ENCODE measurements around the gene SEMA3D.
"Not testable (repeated sequence)": the region's sequence is repeated elsewhere in the genome, so short reads cannot be mapped to it uniquely, and the experiment has no call there.

Gene SEMA3D

GRCh38 chr7:85023066-85023712 lies 163.7 kb downstream of the SEMA3D start:
- DNase-seq: peak; percentile 16 to 20

DNA sequence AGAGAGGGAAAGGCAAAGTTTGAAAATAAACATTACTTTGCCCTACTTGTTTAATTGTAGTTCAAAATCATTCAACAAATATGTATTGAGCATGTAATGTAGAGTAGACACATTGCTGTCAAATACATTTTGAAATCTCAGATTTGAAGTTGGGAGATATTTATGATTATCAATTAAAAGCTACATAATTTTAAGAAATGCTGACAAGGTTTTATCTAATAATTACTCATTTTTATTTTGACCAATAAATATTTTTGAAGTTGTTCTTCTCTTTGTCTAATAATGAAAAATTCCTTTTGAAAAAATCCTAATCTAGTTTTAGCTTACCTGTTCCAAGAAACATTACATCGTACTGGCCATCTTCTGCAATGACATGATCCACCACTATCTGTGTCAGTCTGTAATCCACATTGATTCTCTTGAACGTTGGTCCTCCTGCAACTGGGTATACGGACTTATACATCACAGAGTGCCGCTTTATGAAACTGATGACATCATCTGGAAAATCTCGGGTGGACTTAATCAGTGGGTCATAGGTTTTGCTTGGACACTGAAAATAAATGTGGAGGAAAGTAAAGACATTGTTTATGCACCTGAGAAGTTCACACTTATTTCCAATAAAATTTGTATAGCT lies 164.7 kb downstream of the SEMA3D start:
- no peak for DNase-seq

GRCh38 chr7:85021101-85021704 lies 165.7 kb downstream of the SEMA3D start:
- no peak for DNase-seq

- no peak for DNase-seq
These were observed 167.1 kb downstream of the SEMA3D start for GRCh38 chr7:85019778-85020177.

- DNase-seq: no peak
These were observed 167.7 kb downstream of the SEMA3D start for GRCh38 chr7:85019176-85019575.

DNA sequence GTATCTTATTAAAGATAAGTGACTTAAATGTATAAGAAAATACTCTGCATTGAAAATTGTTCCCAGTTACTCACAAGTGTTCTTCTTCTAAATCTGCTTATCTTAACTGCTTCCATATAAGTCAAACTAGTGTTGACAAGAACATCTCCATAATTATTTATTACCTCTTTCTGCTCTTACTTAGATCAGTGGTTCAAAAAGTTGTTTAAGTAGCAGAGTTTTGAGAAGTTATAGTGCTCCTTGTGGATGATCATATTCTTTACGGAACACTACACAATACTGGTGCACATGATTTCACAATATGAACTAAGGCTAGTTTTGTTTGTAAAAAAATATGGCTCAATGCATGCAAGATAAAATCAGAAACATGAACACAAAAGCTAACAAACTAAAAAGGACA lies 168.4 kb downstream of the SEMA3D start:
- no peak for DNase-seq

GRCh38 chr7:85016286-85016685 lies 170.6 kb downstream of the SEMA3D start:
- no peak for DNase-seq

- DNase-seq: no peak
These were observed 171.8 kb downstream of the SEMA3D start for GRCh38 chr7:85014936-85015660.

DNA sequence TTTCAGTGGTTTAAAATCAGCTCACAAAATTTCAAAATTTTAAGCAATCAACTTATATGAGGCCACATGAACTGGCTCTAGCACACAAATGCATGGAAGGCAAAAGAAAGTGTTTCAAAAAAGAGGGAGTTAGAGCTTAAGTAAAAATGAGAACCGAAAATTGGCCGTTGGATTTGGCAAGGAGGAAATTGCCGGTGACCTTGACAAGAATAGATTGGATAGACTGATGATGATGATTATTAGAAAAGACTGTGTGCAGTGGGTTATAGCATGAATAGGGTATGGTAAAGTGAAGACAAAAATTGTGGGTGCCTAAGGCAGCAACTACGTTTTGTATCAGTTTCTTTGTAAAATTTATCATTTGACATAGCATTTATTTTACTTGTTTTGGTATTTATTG lies 175.7 kb downstream of the SEMA3D start:
- no peak for DNase-seq

GRCh38 chr7:85010306-85010705 lies 176.6 kb downstream of the SEMA3D start:
- no peak for DNase-seq

DNA sequence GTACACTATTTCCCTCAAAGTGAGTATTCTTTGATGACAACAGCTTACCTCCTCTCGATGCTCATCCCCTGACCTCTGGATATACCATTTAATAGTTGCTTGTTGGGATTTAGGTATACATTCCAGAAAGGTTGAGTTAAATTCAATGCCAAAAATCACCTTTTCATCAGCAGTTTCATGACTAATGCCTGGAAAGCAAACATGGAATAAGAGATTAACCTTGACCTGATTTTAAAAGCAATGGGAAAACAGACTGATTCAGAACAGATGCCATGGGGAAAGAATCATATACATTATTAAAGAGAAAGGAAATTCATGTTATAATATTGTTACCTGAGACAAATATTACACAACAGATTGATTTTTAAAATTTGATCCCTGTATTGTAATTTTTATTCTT lies 180.1 kb downstream of the SEMA3D start:
- no peak for DNase-seq

GRCh38 chr7:85004402-85004801 lies 182.5 kb downstream of the SEMA3D start:
- no peak for DNase-seq

- no peak for DNase-seq
These were observed 185.1 kb downstream of the SEMA3D start for GRCh38 chr7:85001495-85002345.

DNA sequence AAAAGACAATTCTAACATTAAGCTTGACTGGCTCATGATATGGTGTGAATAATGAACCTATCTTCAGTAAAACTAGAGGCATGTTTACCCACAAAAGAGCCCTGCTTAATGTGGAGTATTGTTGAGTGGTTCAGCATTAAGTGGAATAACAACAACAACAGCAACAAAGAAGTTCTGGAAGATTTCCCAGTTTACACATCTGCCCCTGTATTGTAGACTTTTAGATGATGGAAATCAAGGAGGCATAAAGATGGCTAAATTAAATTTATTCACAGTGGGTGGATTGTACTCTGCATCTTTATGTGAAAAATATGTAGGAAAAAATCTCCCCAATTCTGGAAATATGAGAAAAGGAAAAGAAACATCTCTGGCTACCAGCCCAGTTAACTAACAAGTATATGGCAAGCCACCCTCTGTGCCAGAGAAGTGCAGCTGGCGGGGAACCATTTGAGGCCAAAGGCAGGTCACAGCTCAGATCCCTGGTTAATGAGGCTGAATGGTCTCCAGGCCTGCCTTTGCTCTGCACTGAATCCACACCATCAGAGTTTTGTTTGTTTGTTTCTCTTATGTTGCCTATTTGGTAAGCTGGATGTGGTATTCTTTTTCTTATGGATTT lies 186.0 kb downstream of the SEMA3D start:
- DNase-seq: no peak

DNA sequence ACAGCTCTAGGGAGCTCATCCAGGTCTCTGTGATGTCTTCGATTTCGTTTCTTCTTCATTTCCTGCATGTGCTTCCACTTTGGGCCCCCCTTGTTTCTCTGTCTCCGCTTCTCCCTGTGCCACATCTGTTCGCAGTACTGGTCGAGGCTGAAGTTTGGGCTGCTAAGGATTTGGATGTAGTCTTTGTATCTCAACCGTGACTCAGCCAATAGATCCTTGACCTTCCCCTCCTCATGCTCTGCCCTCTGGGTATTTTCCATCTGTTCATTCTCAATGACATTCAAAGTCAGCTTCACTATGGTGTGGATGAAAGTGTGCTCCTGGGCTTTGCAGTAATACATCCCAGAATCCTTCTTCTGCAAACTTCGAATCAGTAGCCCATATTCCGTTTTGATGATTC lies 187.4 kb downstream of the SEMA3D start:
- DNase-seq: no peak

GRCh38 chr7:84998665-84999064 lies 188.2 kb downstream of the SEMA3D start:
- no peak for DNase-seq

GRCh38 chr7:84997626-84998025 lies 189.2 kb downstream of the SEMA3D start:
- no peak for DNase-seq

GRCh38 chr7:84992954-84993353 lies 193.9 kb downstream of the SEMA3D start:
- not testable (repeated sequence) for DNase-seq

GRCh38 chr7:84985073-84985784 lies 201.6 kb downstream of the SEMA3D start:
- no peak for DNase-seq

DNA sequence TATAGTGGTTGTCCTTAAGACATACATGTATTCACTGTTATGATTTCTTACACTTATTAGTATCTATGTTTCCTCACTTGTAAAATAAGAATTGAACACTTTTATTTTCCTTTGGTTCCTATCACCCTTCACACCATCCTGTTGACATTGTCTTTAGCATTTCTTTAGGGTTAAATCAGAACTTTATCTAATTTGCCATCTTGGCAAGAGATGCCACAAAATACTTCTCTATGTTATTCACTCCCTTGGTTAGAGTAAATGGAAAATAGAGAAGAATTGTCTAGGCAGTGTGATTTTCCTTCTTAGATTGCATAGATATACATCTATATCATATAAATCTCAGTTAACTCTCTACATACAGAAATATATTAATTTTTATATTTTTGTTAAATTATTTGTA lies 204.7 kb downstream of the SEMA3D start:
- no peak for DNase-seq

All from stimulated activated CD4-positive, alpha-beta T cell treated with anti-CD3 and anti-CD28 coated beads, Interleukin-2, amount 100 ng/mL, for 48 hours (primary cell).